IMR-90 (cell line): ENCODE results near the gene SERPINH1. TPM values are rescaled to one million over a fixed set of nuclear protein-coding genes. Genes with fewer than 3 reads are reported as not detected.

ENCODE experiments used
- ATAC-seq: fragments of 200-7000 bp; cut with Tn5 transposase; 2 replicates; pipeline ENCODE4 v1.9.1; 2020; ENCODE audit warnings: low read depth, mild to moderate bottlenecking, moderate library complexity
- BruUV-seq: library from RNA; stranded (reverse); fragments of 400-500 nt; replicated peaks from 2 replicates; lab custom pipeline; 2021; lab: Mats Ljungman, UMichigan
- CTCF ChIA-PET: fragments of 300-600 bp; formaldehyde crosslinking; extraction: SDS; loops from one replicate; lab custom pipeline; 2021; ENCODE audit warnings: antibody characterized with exemption; lab: Yijun Ruan, JAX
- POLR2A ChIA-PET: fragments of 300-600 bp; sonication (Branson Sonifier 250); formaldehyde crosslinking; loops from one replicate; lab custom pipeline; 2022; ENCODE audit warnings: antibody characterized with exemption; ENCODE audit not compliant: unreplicated experiment; lab: Charles Lee
- DNase-seq: peaks from one replicate; pipeline ENCODE4 v3.0.0; 2013
- H2AFZ ChIP-seq: replicated peaks from 2 replicates; pipeline ENCODE3; 2013; ENCODE audit warnings: low read length, mild to moderate bottlenecking; ENCODE audit not compliant: poor library complexity
- H2AK5ac ChIP-seq: 2 replicates; pipeline ENCODE4 v1.6.1; 2013; ENCODE audit warnings: low read depth, low read length, inconsistent platforms
- H2AK9ac ChIP-seq: replicated peaks from 2 replicates; pipeline ENCODE3; 2013; ENCODE audit warnings: mild to moderate bottlenecking, low read depth, low read length, moderate library complexity; ENCODE audit not compliant: poor library complexity
- H2BK120ac ChIP-seq: 2 replicates; pipeline ENCODE4 v1.6.1; 2013; ENCODE audit warnings: low read depth, low read length, inconsistent platforms
- H2BK15ac ChIP-seq: 3 replicates; pipeline ENCODE4 v1.6.1; 2013; ENCODE audit warnings: low read depth, low read length, inconsistent platforms
- H2BK20ac ChIP-seq: 2 replicates; pipeline ENCODE4 v1.6.1; 2013; ENCODE audit warnings: low read depth, mild to moderate bottlenecking, inconsistent platforms, low read length, moderate library complexity
- H2BK5ac ChIP-seq: 2 replicates; pipeline ENCODE4 v1.6.1; 2013; ENCODE audit warnings: mild to moderate bottlenecking, low read depth, low read length, inconsistent platforms; ENCODE audit not compliant: poor library complexity, severe bottlenecking
- H3K14ac ChIP-seq: replicated peaks from 2 replicates; pipeline ENCODE4 v1.6.1; 2013; ENCODE audit warnings: low read depth, low read length, inconsistent platforms
- H3K18ac ChIP-seq: 2 replicates; pipeline ENCODE4 v1.6.1; 2013; ENCODE audit warnings: low read depth, low read length, control low read depth
- H3K23ac ChIP-seq: 2 replicates; pipeline ENCODE4 v1.6.1; 2013; ENCODE audit warnings: low read depth, low read length, inconsistent platforms
- H3K27ac ChIP-seq: 2 replicates; pipeline ENCODE4 v1.5.1; 2013; ENCODE audit warnings: mild to moderate bottlenecking, control low read depth, low read length; ENCODE audit not compliant: insufficient read depth
- H3K27me3 ChIP-seq: 2 replicates; pipeline ENCODE4 v1.6.1; 2013; ENCODE audit warnings: low read length; ENCODE audit not compliant: control insufficient read depth, insufficient read depth
- H3K36me3 ChIP-seq: 2 replicates; pipeline ENCODE4 v1.6.1; 2013; ENCODE audit warnings: low read length, mixed read lengths; ENCODE audit not compliant: control insufficient read depth, insufficient read depth
- H3K4ac ChIP-seq: 2 replicates; pipeline ENCODE4 v1.6.1; 2013; ENCODE audit warnings: low read depth, low read length, inconsistent platforms
- H3K4me1 ChIP-seq: 2 replicates; pipeline ENCODE4 v1.6.1; 2013; ENCODE audit warnings: low read length, mixed read lengths; ENCODE audit not compliant: control insufficient read depth, insufficient read depth
- H3K4me2 ChIP-seq: 2 replicates; pipeline ENCODE4 v1.6.1; 2013; ENCODE audit warnings: low read depth, mild to moderate bottlenecking, control low read depth, low read length, moderate library complexity
- H3K4me3 ChIP-seq: 2 replicates; pipeline ENCODE4 v1.5.1; 2013; ENCODE audit warnings: low read depth, mild to moderate bottlenecking, control low read depth, low read length, moderate library complexity; ENCODE audit not compliant: insufficient read depth
- H3K56ac ChIP-seq: 2 replicates; pipeline ENCODE4 v1.6.1; 2013; ENCODE audit warnings: low read length, inconsistent platforms; ENCODE audit not compliant: insufficient read depth; ENCODE audit errors: extremely low read depth
- H3K79me1 ChIP-seq, 2 experiments: 2 replicates each; pipeline ENCODE4 v1.6.1; 2013; ENCODE audit warnings: low read length in 2 of 2, inconsistent platforms in 1 of 2, low read depth in 1 of 2
- H3K9ac ChIP-seq: 2 replicates; pipeline ENCODE4 v1.6.1; 2013; ENCODE audit warnings: low read depth, low read length, control low read depth
- H3K9me1 ChIP-seq: 2 replicates; pipeline ENCODE4 v1.6.1; 2013; ENCODE audit warnings: low read length, inconsistent platforms; ENCODE audit not compliant: insufficient read depth
- H3K9me3 ChIP-seq: 2 replicates; pipeline ENCODE4 v1.6.1; 2013; ENCODE audit warnings: low read length; ENCODE audit not compliant: control insufficient read depth, insufficient read depth
- H4K20me1 ChIP-seq: 2 replicates; pipeline ENCODE4 v1.6.1; 2013; ENCODE audit warnings: low read length, inconsistent platforms; ENCODE audit not compliant: insufficient read depth
- H4K5ac ChIP-seq: 2 replicates; pipeline ENCODE4 v1.6.1; 2013; ENCODE audit warnings: mild to moderate bottlenecking, low read depth, low read length, control low read depth
- H4K8ac ChIP-seq, 2 experiments: 2 replicates each; pipeline ENCODE4 v1.6.1; 2013; ENCODE audit warnings: low read depth in 2 of 2, low read length in 2 of 2, control low read depth in 1 of 2, inconsistent platforms in 1 of 2
- H4K91ac ChIP-seq: 2 replicates; pipeline ENCODE4 v1.6.1; 2013; ENCODE audit warnings: low read depth, low read length, inconsistent platforms; ENCODE audit not compliant: insufficient read depth
- CEBPB ChIP-seq: IDR thresholded peaks from 2 replicates; pipeline ENCODE4 v1.6.1; 2012; ENCODE audit warnings: low read depth, low read length, improper control_type of control experiment
- ELK1 ChIP-seq: fragments of 150-350 bp; IDR thresholded peaks from 2 replicates; pipeline ENCODE4 v1.6.1; 2016; ENCODE audit warnings: low read depth, mild to moderate bottlenecking, low read length, moderate library complexity, borderline replicate concordance
- FOS ChIP-seq: fragments of 150-350 bp; IDR thresholded peaks from 2 replicates; pipeline ENCODE4 v1.6.1; 2016; ENCODE audit warnings: low read depth, low read length
- POLR2A ChIP-seq: IDR thresholded peaks from 2 replicates; pipeline ENCODE4 v1.6.1; 2012; ENCODE audit warnings: mild to moderate bottlenecking, low read depth, low read length
- SMC3 ChIP-seq: fragments of 150-350 bp; IDR thresholded peaks from 2 replicates; pipeline ENCODE4 v1.6.1; 2016; ENCODE audit warnings: low read depth, mild to moderate bottlenecking, antibody characterized with exemption, low read length, moderate library complexity
- whole genome bisulfite sequencing, 2 experiments: methylation state at CpG; one replicate each; pipeline versions ENCODE4 v1.1.5 to v1.1.7; 2013; ENCODE audit warnings: missing lambda C conversion rate in 2 of 2; ENCODE audit not compliant: insufficient read length in 1 of 2; ENCODE audit errors: extremely low coverage in 2 of 2; 5-methylcytosine and 5-hydroxymethylcytosine counted together
- dilution Hi-C: fragments of 300-500 bp; cut with HindIII; formaldehyde crosslinking; loops from one replicate; pipeline ENCODE4 v1.14.3; 2018; ENCODE audit warnings: low sequenced_read_pairs; ENCODE audit not compliant: unreplicated experiment
- in situ Hi-C: fragments of 300-500 bp; cut with MboI; formaldehyde crosslinking; loops from 3 replicates; pipeline ENCODE4 v1.14.3; 2019; ENCODE audit warnings: low sequenced_read_pairs, inconsistent platforms, mixed read lengths
- intact Hi-C: fragments of 100-400 bp; cut with micrococcal nuclease; formaldehyde crosslinking; loops from 2 replicates; pipeline ENCODE4 v1.10.0; 2022
- polyA plus RNA-seq, 3 experiments: library from polyadenylated mRNA; depleted of rRNA; stranded (reverse); fragments of >200 nt; gene quantifications; 2 replicates each; pipeline ENCODE4 v1.2.3, GENCODE V29; 2012; ENCODE audit warnings: low replicate concordance in 1 of 3
- total RNA-seq: library from RNA; depleted of rRNA; stranded (reverse); fragments of >200 nt; gene quantifications from 2 replicates; pipeline ENCODE4 v1.2.3, GENCODE V29; 2012
- TF ChIP-seq, protein P1 (sequence below): fragments of 150-350 bp; IDR thresholded peaks from 2 replicates; pipeline ENCODE4 v1.6.1; 2017; ENCODE audit warnings: mild to moderate bottlenecking, antibody characterized with exemption, low read length, low read depth

The SERPINH1 gene
- total and polyA plus RNA-seq, 2 of the 4 experiments (the other 2 are of a cell fraction) = 841 to 1,857 TPM

DNA sequence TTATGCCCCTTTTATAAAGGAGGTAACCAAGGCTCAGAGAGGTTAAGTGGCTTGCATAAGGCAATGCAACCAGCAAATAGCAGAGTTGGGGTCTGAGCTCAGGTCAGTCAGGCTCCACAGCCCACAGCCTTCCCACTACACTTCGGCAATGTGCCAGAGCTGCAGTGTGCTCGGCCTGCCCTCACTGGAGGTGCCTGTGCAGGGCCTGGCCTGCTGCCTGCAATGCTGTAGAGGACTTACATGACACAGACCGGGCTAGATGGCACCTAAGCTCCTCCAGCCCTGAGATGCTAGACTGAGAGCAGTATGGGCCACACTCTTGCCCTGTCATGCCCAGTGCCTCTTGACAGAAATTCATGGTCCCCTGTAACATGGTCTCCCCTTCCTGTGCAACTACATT lies 49.8 kb downstream of the SERPINH1 start:
- H3K9me3 ChIP-seq = no peaks in the 10 kb centered on the region
- dilution Hi-C loops (no loop called here), in situ Hi-C loops (no loop called here), intact Hi-C loops (no loop called here)
- POLR2A ChIA-PET = no interaction called here
- no peak overlapping the region for H4K5ac ChIP-seq
- H4K91ac ChIP-seq = no peak overlapping the region
- H3K18ac ChIP-seq = no peak overlapping the region
- no peak overlapping the region for H3K4me2 ChIP-seq
- no peak for TF ChIP-seq CEBPB
- TF ChIP-seq, protein P1, sequence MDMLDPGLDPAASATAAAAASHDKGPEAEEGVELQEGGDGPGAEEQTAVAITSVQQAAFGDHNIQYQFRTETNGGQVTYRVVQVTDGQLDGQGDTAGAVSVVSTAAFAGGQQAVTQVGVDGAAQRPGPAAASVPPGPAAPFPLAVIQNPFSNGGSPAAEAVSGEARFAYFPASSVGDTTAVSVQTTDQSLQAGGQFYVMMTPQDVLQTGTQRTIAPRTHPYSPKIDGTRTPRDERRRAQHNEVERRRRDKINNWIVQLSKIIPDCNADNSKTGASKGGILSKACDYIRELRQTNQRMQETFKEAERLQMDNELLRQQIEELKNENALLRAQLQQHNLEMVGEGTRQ = no peak
- no peak for TF ChIP-seq ELK1
- no peak for TF ChIP-seq POLR2A
- TF ChIP-seq FOS = no peak
- TF ChIP-seq SMC3 = no peak
- H3K23ac ChIP-seq = no peak overlapping the region
- peak overlapping the region; percentile 13 for H2AK9ac ChIP-seq
- no peaks in the 10 kb centered on the region for H4K20me1 ChIP-seq
- H3K56ac ChIP-seq = no peak overlapping the region
- H3K4me3 ChIP-seq = no peak overlapping the region
- no peak overlapping the region for H2BK20ac ChIP-seq
- H3K27ac ChIP-seq = no peak overlapping the region
- no peak overlapping the region for H3K4ac ChIP-seq
- 0 out of 2 replicates have a peak overlapping the region, but pooled peaks have one; percentile 21 for H3K14ac ChIP-seq
- no peak overlapping the region for H2BK5ac ChIP-seq
- no peaks in the 10 kb centered on the region for H3K79me1 ChIP-seq
- no peaks in the 10 kb centered on the region for H3K4me1 ChIP-seq
- BruUV-seq = no TSS peak
- H4K8ac ChIP-seq = no peak overlapping the region
- no peak overlapping the region for H3K9ac ChIP-seq
- no peak overlapping the region for H2BK120ac ChIP-seq
- no peak for DNase-seq
- CTCF ChIA-PET = interaction anchor here (0.6 kb wide), 1 partner anchor 18 kb away, joined by 3 read pairs; no protein-coding TSS in a partner anchor
- 80% methylated on average over 1 of the region's 3 CpGs; no CpG with 5 or more reads in 1 of the 2 experiments for WGBS, 2 experiments
- no peaks in the 10 kb centered on the region for H3K9me1 ChIP-seq
- peaks cover 5% of the 10 kb centered on the region; the same call in 1 of the 2 replicates for H3K27me3 ChIP-seq
- no peaks in the 10 kb centered on the region for H3K36me3 ChIP-seq
- no peak overlapping the region for H2BK15ac ChIP-seq
- no peak overlapping the region for H2AK5ac ChIP-seq
- no peak for ATAC-seq
- no peak overlapping the region for H2AFZ ChIP-seq
